HG02623 (cell line): ENCODE measurements around the gene SLC25A31.

ENCODE experiments used
- ATAC-seq: cut with Tn5 transposase; IDR thresholded peaks from one replicate; pipeline ENCODE4 v1.9.1; 2021; ENCODE audit warnings: moderate library complexity; ENCODE audit not compliant: unreplicated experiment

Gene SLC25A31

DNA sequence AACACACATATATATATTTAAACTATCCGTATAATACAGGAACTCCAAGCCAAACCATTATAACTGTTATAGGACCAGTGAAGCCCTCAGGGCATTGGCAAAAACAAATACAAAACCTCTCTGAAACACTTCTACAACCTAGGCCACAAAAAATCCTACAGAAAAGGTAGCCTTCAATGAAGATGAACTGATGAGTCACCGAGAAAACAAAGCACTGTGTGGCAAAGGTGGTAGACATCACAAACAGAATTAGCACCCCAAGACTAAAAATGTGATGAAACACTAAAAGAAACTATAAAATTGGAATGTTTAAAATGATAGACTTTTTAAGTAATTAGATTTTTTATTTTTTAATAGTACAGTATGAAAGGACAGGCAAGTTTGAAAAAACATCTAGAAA, 46.4 kb downstream of the SLC25A31 start:
- no peak for ATAC-seq

DNA sequence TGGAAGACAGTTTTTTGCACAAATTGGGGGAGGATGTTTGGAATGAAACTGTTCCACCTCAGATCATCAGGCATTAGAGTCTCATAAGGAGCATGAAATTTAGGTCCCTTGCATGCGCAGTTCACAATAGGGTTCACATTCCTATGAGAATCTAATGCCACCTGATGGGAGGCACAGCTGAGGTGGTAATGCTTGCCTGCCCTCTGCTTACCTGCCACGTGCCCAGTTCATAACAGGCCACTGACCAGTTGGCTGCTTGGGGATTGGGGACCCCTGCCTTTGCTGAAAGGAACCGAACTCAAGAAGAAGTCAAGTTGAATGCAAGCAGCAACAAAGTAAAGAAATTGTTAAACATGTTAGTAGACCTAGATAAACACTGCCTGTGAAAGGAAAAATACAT, 47.3 kb downstream of the SLC25A31 start:
- no peak for ATAC-seq

GRCh38 chr4:127778102-127778501, 47.9 kb downstream of the SLC25A31 start:
- ATAC-seq: no peak

DNA sequence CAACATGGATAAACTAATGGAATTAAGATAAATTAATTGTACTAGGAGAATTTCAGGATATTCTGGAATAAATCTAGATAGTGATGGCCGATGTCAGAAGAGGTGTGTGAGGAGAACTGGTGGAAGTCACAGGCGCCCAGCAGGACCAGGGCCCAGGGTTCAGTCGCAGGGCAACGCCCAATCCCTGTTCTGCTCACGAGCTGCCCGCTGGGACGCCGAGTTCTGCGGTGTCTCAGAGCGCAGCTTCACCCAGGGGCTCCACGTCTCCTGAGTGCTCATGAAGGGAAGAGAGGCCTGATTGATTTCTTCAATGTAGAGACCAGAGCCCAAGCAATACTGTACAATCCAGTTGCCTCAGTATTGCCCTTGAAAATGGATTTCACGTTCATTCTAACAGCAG, 50.4 kb downstream of the SLC25A31 start:
- ATAC-seq: no peak

GRCh38 chr4:127781300-127782024, 51.3 kb downstream of the SLC25A31 start:
- peak; percentile 25 for ATAC-seq

DNA sequence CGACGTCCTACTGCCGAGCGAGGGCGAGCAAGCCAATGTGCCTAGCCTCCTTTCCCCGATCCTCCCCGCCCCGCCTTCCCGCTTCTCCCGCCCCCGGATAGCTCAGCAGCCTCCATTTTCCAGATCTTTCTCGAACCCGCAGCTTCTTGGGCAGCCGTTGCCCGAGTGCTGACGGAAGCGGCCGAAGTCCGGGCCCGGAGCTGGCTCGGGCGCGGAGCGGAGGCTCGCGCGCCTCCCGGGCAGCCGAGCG, 51.8 kb downstream of the SLC25A31 start:
- ATAC-seq: peak; percentile 74

GRCh38 chr4:127782275-127783025, 52.2 kb downstream of the SLC25A31 start, which contains the start of gene HSPA4L:
Gene HSPA4L (plus strand): TSS chr4:127782322. CDS start chr4:127782551, 229 bp downstream.
- ATAC-seq: peak; percentile 26

DNA sequence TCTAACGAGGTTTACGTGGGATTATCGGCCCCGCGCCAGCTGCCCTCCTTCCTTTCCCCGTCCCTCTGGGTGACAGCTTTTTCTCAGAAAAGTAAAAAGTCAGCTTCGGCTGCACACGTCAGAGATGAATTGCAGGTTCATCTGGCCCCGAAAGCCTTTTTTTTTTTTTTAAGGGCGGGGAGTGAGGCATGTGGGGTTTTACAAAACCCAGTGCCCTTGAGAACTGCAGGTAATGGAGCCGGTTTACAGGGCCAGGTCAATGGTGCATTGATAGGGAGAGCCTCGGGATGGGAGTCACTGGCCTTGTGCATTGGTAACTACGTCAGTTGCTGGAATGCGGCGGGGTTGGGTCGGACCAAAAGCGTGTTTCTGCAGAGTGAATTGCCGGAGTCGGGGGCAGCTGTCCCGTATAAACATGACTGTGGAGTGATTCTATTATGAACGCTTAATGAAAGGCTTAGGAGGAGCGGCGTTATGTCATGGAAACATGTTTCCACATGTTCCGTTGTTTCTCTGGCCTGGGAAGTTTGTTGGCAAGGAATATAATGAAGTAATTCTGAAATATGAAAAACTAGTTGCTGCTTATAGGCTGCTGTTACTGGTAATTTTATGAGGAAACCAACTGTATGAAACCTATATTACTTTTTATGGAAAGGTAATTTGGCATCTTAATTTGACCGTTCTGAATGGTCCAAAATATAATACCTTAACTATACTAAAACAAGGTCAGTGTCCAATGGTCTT, 53.0 kb downstream of the SLC25A31 start:
- no peak for ATAC-seq

DNA sequence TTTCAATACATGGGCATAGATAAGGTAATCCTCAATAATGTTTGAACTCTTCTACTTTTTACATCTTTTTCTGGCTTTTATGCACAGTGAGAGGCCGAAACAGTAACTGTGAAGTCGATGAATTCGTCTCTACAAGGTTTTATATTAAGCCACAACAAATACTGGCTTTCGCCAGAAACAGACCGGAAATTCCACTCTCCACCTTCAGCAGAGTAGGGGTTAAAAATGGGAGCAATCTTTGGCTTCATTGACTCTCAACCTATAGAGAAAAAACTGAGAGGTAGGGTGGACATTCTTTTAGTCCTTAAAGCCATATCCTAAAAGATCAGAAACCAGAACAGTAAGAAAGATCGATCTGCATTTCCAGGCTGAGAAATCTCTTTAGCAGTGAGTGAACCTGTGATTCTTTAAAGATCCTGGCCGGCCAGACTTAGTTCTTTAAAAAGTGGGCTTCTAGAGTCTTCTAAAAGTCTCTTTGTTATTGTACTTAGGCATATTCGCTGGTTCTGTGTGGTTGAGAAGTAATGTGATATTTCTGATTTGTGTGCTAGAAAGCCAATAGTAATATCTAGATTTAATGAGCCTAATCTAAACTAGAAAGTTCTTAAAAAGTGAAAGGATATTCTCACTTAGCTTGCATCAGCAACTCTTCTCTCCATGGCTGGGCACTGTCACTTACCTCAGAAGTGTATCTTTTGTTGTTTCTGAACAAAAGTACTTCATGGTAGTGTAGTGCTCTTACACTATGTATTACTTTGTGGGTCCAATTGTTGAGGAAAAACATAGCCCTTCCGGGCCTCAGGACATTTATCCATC, 54.0 kb downstream of the SLC25A31 start:
- ATAC-seq: no peak

- peak; percentile 54 for ATAC-seq
These were observed 58.3 kb downstream of the SLC25A31 start for GRCh38 chr4:127788517-127788916.

DNA sequence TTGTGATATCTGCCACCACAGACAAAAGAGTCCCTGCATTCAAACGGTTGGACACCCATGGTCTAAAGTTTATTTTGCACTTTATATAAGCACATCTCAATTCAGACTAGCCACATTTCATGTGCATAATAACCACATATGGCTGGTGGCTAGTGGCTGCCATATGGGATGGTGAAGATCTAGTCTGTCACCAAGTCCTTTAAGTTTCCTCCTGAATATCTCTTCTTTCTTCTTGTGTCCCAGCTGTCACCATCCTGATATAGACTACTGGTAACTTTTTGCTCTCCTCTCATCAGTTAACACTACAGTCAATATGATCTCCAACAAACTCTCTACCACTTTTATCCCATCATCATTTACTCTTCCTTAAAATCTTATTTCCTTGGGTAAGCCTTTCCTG, 61.2 kb downstream of the SLC25A31 start:
- ATAC-seq: no peak

- ATAC-seq: no peak
These were observed 63.3 kb downstream of the SLC25A31 start for GRCh38 chr4:127793528-127793927.

- ATAC-seq: no peak
These were observed 69.5 kb downstream of the SLC25A31 start for GRCh38 chr4:127799711-127800110.

- ATAC-seq: no peak
These were observed 79.1 kb downstream of the SLC25A31 start for GRCh38 chr4:127809173-127809800.

- ATAC-seq: no peak
These were observed 80.4 kb downstream of the SLC25A31 start for GRCh38 chr4:127810551-127810950.

DNA sequence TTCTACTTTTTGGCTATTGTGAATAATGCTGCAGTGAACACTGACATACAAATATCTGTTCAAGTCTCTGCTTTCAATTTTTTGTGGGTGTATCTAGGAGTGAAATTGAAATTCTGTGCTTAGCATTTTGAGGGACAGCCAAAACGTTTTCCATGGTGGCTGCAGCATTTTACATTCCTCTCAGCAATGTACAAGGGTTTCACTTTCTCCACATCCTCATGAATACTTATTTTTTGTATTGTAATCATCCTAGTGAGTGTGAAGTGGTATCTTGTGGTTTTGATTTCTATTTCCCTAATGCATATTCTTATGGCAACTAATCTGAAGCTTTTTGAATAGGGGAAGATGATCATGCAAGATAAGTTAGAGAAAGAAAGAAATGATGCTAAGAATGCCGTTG, 92.2 kb downstream of the SLC25A31 start:
- ATAC-seq: no peak
